Breast epithelium (tissue), 3 donors: ENCODE data around the gene BABAM2.

ENCODE experiments used
- CTCF ChIP-seq, 3 donors: fragments of 450-650 bp; IDR thresholded peaks; one replicate each; pipeline ENCODE4 v1.5.1; 2016 to 2017; ENCODE audit warnings: antibody characterized with exemption in 3 of 3, mild to moderate bottlenecking in 3 of 3, moderate library complexity in 3 of 3
- POLR2A ChIP-seq: fragments of 450-650 bp; IDR thresholded peaks from one replicate; pipeline ENCODE4 v1.6.1; 2016; ENCODE audit warnings: antibody characterized with exemption, mild to moderate bottlenecking, moderate library complexity
- POLR2AphosphoS5 ChIP-seq, 3 donors: sonication (generic); formaldehyde crosslinking; IDR thresholded peaks; one replicate each; pipeline ENCODE4 v1.6.1; 2017; ENCODE audit warnings: antibody characterized with exemption in 3 of 3

- TF ChIP-seq CTCF (IDR thresholded peaks at IDR 0.05) (no peak), POLR2A (no peak), POLR2AphosphoS5 (IDR thresholded peaks at IDR 0.05) (no peak)
Observed at GRCh38 chr2:28343184-28343942, 452.8 kb downstream of the BABAM2 start.
